Measurements from ENCODE around the gene CRAMP1. TPM values are rescaled to one million over a fixed set of nuclear protein-coding genes. Genes with fewer than 3 reads are reported as not detected.

The CRAMP1 gene
- total RNA-seq, 2 experiments from 2014 or later = 15.1 to 15.7 TPM

DNA sequence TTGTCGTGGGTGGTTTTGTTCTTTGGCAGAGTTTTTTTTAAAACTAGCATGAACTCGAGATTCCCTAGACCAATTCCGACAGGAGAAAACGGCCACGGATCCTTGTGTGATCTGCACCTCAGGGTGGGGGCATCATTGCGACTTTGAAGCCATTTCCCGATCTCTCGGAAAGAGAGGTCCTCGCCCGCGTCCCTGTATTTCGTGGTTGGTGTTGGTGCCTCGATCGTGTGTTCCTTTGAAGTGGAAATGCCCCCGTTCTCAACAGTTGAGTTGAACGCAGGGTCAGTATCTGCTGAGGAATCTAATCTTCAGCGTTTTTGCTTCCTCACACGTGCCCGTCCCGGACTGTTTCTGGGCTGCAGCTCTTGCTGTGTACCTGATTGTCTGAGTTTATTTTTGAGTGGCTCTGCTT lies 1.1 kb downstream of the CRAMP1 start:
- CTCF ChIA-PET = no interaction called here
- H3K4me1 Mint-ChIP-seq (ENCODE audit: low read depth) = peaks cover 22% of the 10 kb centered on the region
- TF ChIP-seq, protein P1, sequence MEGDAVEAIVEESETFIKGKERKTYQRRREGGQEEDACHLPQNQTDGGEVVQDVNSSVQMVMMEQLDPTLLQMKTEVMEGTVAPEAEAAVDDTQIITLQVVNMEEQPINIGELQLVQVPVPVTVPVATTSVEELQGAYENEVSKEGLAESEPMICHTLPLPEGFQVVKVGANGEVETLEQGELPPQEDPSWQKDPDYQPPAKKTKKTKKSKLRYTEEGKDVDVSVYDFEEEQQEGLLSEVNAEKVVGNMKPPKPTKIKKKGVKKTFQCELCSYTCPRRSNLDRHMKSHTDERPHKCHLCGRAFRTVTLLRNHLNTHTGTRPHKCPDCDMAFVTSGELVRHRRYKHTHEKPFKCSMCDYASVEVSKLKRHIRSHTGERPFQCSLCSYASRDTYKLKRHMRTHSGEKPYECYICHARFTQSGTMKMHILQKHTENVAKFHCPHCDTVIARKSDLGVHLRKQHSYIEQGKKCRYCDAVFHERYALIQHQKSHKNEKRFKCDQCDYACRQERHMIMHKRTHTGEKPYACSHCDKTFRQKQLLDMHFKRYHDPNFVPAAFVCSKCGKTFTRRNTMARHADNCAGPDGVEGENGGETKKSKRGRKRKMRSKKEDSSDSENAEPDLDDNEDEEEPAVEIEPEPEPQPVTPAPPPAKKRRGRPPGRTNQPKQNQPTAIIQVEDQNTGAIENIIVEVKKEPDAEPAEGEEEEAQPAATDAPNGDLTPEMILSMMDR (IDR thresholded peaks at IDR 0.05) = no peak
- peak overlapping the region; percentile 87 for H3K4me3 Mint-ChIP-seq
- peaks cover 10% of the 10 kb centered on the region for H3K27me3 Mint-ChIP-seq
- POLR2A ChIA-PET = interaction anchor here (0.7 kb wide), 1 partner anchor 9 kb away, joined by 3 read pairs; no protein-coding TSS in a partner anchor
- ATAC-seq = no peak
- peak; percentile 27 for DNase-seq
- peak overlapping the region; percentile 53 for H3K27ac Mint-ChIP-seq
- H3K36me3 Mint-ChIP-seq (ENCODE audit: low read depth) = peaks cover 30% of the 10 kb centered on the region
- intact Hi-C loops (cut with micrococcal nuclease) = no loop called here
- no peaks in the 10 kb centered on the region for H3K9me3 Mint-ChIP-seq

DNA sequence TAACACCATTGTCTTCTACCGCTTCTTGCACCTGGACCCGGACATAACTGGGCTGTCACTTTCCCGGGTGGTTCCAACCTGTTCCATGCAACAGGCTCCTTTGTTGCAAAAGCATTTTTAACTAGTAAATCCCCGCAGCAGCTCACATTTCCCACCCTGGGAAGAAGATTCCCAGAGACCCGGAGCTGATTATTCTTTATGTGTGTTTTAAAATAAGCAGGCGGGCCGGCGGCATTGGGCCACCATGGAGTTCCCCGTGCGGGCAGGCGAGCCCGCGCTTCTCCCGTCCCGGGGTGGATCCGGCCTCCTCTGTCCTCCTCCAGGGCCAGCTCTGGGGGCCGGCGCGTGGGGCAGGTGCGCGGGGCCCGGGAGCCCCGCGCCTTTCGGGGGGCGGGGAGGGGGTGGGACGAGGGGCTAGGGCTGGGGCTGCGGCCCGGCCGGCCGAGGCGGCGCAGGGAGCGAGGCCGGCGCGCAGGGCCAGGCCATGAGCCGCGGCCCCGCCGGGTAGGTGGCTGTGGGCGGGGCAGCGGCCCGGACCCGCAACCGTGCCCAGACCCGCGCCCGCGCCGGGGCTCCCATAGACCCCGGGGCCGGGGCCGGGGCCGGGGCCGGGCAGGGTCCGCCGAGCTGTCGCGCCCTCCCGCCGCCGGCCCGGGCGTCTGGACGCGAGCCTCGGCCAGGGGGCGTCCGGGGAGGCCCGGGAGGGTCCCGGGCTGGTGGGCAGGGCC lies 1.7 kb downstream of the CRAMP1 start:
- DNase-seq (peak; percentile 35), ATAC-seq (no peak)
- Mint-ChIP-seq H3K27ac (peak overlapping the region; percentile 53), H3K4me1 (ENCODE audit: low read depth) (peaks cover 25% of the 10 kb centered on the region), H3K36me3 (ENCODE audit: low read depth) (peaks cover 34% of the 10 kb centered on the region), H3K27me3 (peaks cover 10% of the 10 kb centered on the region), H3K9me3 (no peaks in the 10 kb centered on the region), H3K4me3 (peak overlapping the region; percentile 87)
- ChIA-PET CTCF (no interaction called here), POLR2A (interaction anchor here (0.7 kb wide), 1 partner anchor 9 kb away, joined by 3 read pairs; no protein-coding TSS in a partner anchor)
- intact Hi-C loops (cut with micrococcal nuclease) = no loop called here
- TF ChIP-seq, protein P1 (IDR thresholded peaks at IDR 0.05) = no peak

DNA sequence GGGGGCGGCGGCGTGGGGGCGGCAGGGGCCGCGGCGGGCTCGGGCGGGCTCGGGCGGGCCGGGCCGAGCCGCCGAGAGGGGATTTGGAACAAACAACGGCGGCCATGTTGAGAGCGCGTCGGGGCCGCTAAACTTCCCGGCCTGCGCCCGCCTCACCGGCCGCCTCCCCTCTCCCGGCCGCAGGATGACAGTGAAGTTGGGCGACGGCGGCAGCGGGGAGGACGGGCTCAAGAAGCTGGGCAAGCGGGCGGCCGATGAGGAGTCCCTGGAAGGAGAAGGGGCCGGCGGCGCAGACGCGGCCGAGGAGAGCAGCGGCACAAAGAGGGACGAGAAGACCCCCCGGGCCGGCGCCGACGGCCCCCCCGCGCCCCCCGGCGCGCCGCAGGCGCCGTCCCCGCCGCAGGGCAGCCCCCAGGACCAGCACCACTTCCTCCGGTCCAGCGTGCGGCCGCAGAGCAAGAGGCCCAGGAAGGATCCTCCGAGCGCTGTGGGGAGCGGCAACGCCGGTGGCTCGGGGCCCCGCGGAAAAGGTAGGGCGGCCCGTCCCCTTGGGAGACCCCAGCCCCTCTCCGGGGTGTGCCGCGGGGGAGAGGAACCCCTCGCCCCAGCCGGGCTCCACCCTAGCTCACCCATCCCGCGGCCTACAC lies 2.4 kb downstream of the CRAMP1 start:
- H3K4me3 Mint-ChIP-seq = peak overlapping the region; percentile 76
- H3K27ac Mint-ChIP-seq = no peak overlapping the region
- H3K4me1 Mint-ChIP-seq (ENCODE audit: low read depth) = peaks cover 28% of the 10 kb centered on the region
- no peaks in the 10 kb centered on the region for H3K9me3 Mint-ChIP-seq
- DNase-seq (peak; percentile 30), ATAC-seq (no peak)
- H3K36me3 Mint-ChIP-seq (ENCODE audit: low read depth) = peaks cover 36% of the 10 kb centered on the region
- ChIA-PET POLR2A (interaction anchor here (0.6 kb wide), 1 partner anchor 50 kb away, joined by 3 read pairs; no protein-coding TSS in a partner anchor), CTCF (no interaction called here)
- TF ChIP-seq, protein P1 (IDR thresholded peaks at IDR 0.05) = no peak
- intact Hi-C loops (cut with micrococcal nuclease) = no loop called here
- H3K27me3 Mint-ChIP-seq = peaks cover 10% of the 10 kb centered on the region

GRCh38 chr16:1615761-1616160 lies 3.6 kb downstream of the CRAMP1 start:
- ChIA-PET POLR2A (no interaction called here), CTCF (interaction anchor here (1.3 kb wide), 1 partner anchor 90 kb away, joined by 4 read pairs; the partner anchor contains the start of gene MAPK8IP3)
- Mint-ChIP-seq H3K4me3 (peak overlapping the region; percentile 76), H3K36me3 (ENCODE audit: low read depth) (peaks cover 38% of the 10 kb centered on the region), H3K27ac (no peak overlapping the region), H3K9me3 (no peaks in the 10 kb centered on the region), H3K27me3 (peaks cover 10% of the 10 kb centered on the region), H3K4me1 (ENCODE audit: low read depth) (peaks cover 32% of the 10 kb centered on the region)
- no peak for DNase-seq
- ATAC-seq = no peak
- intact Hi-C loops (cut with micrococcal nuclease) = no loop called here
- TF ChIP-seq, protein P1 (IDR thresholded peaks at IDR 0.05) = no peak

GRCh38 chr16:1619976-1620375 lies 7.8 kb downstream of the CRAMP1 start:
- DNase-seq = no peak
- H3K27me3 Mint-ChIP-seq = peaks cover 7% of the 10 kb centered on the region
- intact Hi-C loops (cut with micrococcal nuclease) = no loop called here
- H3K4me3 Mint-ChIP-seq = no peak overlapping the region
- CTCF ChIA-PET = interaction anchor here (1.5 kb wide), 1 partner anchor 86 kb away, joined by 5 read pairs; the partner anchor contains the start of gene MAPK8IP3
- POLR2A ChIA-PET = no interaction called here
- no peak for ATAC-seq
- no peak overlapping the region for H3K27ac Mint-ChIP-seq
- no peaks in the 10 kb centered on the region for H3K9me3 Mint-ChIP-seq
- peaks cover 35% of the 10 kb centered on the region for H3K36me3 Mint-ChIP-seq (ENCODE audit: low read depth)
- TF ChIP-seq, protein P1 (IDR thresholded peaks at IDR 0.05) = no peak
- H3K4me1 Mint-ChIP-seq (ENCODE audit: low read depth) = peaks cover 32% of the 10 kb centered on the region
